Liver (tissue), 3 donors: Measurements from ENCODE around the gene SLC7A6.

ENCODE experiments used
- EGR1 ChIP-seq, 2 donors: IDR thresholded peaks; 2 replicates each; pipeline ENCODE4 v1.6.1; 2016 to 2018; ENCODE audit warnings: antibody characterized with exemption in 2 of 2, low read depth in 2 of 2
- FOXA2 ChIP-seq: IDR thresholded peaks from 2 replicates; pipeline ENCODE4 v1.6.1; 2016; ENCODE audit warnings: antibody characterized with exemption
- GABPA ChIP-seq, 2 donors: IDR thresholded peaks in 1 of 2; conservative IDR thresholded peaks in 1 of 2; 2 replicates each; pipeline ENCODE4 v1.6.1; 2016; ENCODE audit warnings: antibody characterized with exemption in 2 of 2, mild to moderate bottlenecking in 1 of 2, moderate library complexity in 1 of 2
- HNF4A ChIP-seq, 2 donors: conservative IDR thresholded peaks; 2 replicates each; pipeline ENCODE4 v1.6.1; 2016; ENCODE audit warnings: antibody characterized with exemption in 2 of 2, mild to moderate bottlenecking in 2 of 2
- JUND ChIP-seq, 2 donors: IDR thresholded peaks; 2 replicates each; pipeline ENCODE4 v1.6.1; 2016; ENCODE audit warnings: antibody characterized with exemption in 2 of 2
- RAD21 ChIP-seq, 2 donors: IDR thresholded peaks; 2 replicates each; pipeline ENCODE4 v1.6.1; 2016; ENCODE audit warnings: antibody characterized with exemption in 2 of 2, mild to moderate bottlenecking in 2 of 2
- RXRA ChIP-seq, 2 donors: IDR thresholded peaks; 2 replicates each; pipeline ENCODE4 v1.6.1; 2017 to 2018; ENCODE audit warnings: antibody characterized with exemption in 2 of 2, mild to moderate bottlenecking in 1 of 2
- TAF1 ChIP-seq: conservative IDR thresholded peaks from 2 replicates; pipeline ENCODE4 v1.6.1; 2016; ENCODE audit warnings: antibody characterized with exemption, mild to moderate bottlenecking
- YY1 ChIP-seq: IDR thresholded peaks from 2 replicates; pipeline ENCODE4 v1.6.1; 2016; ENCODE audit warnings: antibody characterized with exemption, mild to moderate bottlenecking
- TF ChIP-seq, protein P1 (sequence below): fragments of 150-350 bp; IDR thresholded peaks from 2 replicates; pipeline ENCODE4 v1.5.1; 2017; ENCODE audit warnings: improper control_type of control experiment, low read depth, low read length; ENCODE audit not compliant: missing input control
- TF ChIP-seq, protein P2 (sequence below): IDR thresholded peaks from 2 replicates; pipeline ENCODE4 v1.6.1; 2016; ENCODE audit warnings: antibody characterized with exemption, mild to moderate bottlenecking
- TF ChIP-seq, protein P3 (sequence below): IDR thresholded peaks from 2 replicates; pipeline ENCODE4 v1.6.1; 2016; ENCODE audit warnings: antibody characterized with exemption
- TF ChIP-seq, protein P4 (sequence below): IDR thresholded peaks from 2 replicates; pipeline ENCODE4 v1.6.1; 2016; ENCODE audit warnings: antibody characterized with exemption
- donor health status: healthy.
- donor health status: healthy.

DNA sequence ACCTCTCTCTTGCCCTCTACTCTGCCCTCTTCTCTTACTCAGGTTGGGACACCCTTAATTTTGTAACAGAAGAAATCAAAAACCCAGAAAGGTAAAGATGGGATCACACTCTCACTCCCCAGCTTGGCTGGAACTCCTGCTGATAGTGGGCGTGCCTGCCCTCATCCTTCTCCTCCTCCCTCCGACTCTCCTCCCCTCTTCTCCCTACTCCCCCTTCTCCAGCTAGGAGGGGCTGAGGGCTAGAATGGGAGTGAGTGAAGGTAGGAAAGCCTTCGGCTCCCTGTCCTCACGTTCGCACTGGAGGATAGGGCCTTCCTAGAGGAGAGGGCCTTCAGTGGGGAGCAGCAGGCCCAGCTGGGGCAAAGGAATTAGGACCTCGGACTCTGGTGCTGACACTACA, 26.1 kb downstream of the SLC7A6 start:
- TF ChIP-seq, protein P1, sequence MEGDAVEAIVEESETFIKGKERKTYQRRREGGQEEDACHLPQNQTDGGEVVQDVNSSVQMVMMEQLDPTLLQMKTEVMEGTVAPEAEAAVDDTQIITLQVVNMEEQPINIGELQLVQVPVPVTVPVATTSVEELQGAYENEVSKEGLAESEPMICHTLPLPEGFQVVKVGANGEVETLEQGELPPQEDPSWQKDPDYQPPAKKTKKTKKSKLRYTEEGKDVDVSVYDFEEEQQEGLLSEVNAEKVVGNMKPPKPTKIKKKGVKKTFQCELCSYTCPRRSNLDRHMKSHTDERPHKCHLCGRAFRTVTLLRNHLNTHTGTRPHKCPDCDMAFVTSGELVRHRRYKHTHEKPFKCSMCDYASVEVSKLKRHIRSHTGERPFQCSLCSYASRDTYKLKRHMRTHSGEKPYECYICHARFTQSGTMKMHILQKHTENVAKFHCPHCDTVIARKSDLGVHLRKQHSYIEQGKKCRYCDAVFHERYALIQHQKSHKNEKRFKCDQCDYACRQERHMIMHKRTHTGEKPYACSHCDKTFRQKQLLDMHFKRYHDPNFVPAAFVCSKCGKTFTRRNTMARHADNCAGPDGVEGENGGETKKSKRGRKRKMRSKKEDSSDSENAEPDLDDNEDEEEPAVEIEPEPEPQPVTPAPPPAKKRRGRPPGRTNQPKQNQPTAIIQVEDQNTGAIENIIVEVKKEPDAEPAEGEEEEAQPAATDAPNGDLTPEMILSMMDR, result no peak
- TF ChIP-seq, protein P2, sequence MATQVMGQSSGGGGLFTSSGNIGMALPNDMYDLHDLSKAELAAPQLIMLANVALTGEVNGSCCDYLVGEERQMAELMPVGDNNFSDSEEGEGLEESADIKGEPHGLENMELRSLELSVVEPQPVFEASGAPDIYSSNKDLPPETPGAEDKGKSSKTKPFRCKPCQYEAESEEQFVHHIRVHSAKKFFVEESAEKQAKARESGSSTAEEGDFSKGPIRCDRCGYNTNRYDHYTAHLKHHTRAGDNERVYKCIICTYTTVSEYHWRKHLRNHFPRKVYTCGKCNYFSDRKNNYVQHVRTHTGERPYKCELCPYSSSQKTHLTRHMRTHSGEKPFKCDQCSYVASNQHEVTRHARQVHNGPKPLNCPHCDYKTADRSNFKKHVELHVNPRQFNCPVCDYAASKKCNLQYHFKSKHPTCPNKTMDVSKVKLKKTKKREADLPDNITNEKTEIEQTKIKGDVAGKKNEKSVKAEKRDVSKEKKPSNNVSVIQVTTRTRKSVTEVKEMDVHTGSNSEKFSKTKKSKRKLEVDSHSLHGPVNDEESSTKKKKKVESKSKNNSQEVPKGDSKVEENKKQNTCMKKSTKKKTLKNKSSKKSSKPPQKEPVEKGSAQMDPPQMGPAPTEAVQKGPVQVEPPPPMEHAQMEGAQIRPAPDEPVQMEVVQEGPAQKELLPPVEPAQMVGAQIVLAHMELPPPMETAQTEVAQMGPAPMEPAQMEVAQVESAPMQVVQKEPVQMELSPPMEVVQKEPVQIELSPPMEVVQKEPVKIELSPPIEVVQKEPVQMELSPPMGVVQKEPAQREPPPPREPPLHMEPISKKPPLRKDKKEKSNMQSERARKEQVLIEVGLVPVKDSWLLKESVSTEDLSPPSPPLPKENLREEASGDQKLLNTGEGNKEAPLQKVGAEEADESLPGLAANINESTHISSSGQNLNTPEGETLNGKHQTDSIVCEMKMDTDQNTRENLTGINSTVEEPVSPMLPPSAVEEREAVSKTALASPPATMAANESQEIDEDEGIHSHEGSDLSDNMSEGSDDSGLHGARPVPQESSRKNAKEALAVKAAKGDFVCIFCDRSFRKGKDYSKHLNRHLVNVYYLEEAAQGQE, result no peak
- no peak for TF ChIP-seq EGR1 (IDR thresholded peaks at IDR 0.05; ENCODE audit: low read depth in 2 of 2)
- TF ChIP-seq YY1, result no peak
- no peak for TF ChIP-seq HNF4A (conservative IDR thresholded peaks at IDR 0.05)
- no peak for TF ChIP-seq GABPA (IDR thresholded peaks at IDR 0.05 in 1 of 2, conservative IDR thresholded peaks at IDR 0.05 in 1 of 2)
- no peak for TF ChIP-seq RXRA (IDR thresholded peaks at IDR 0.05)
- TF ChIP-seq, protein P3, sequence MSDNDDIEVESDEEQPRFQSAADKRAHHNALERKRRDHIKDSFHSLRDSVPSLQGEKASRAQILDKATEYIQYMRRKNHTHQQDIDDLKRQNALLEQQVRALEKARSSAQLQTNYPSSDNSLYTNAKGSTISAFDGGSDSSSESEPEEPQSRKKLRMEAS, result no peak
- TF ChIP-seq FOXA2, result no peak
- TF ChIP-seq RAD21 (IDR thresholded peaks at IDR 0.05), result no peak
- TF ChIP-seq, protein P4, sequence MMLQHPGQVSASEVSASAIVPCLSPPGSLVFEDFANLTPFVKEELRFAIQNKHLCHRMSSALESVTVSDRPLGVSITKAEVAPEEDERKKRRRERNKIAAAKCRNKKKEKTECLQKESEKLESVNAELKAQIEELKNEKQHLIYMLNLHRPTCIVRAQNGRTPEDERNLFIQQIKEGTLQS, result no peak
- TF ChIP-seq JUND (IDR thresholded peaks at IDR 0.05), result no peak
- no peak for TF ChIP-seq TAF1
